K562 (cell line): Measurements from ENCODE around the gene DNAJB14. TPM values are rescaled to one million over a fixed set of nuclear protein-coding genes. Genes with fewer than 3 reads are reported as not detected.

ENCODE experiments used
- BACH1 ChIP-seq: fragments of 200-800 bp; sonication (Bioruptor generic); IDR thresholded peaks from 2 replicates; pipeline ENCODE4 v1.6.1; 2016; ENCODE audit warnings: missing genetic modification characterization, missing compliant biosample characterization
- CCNT2 ChIP-seq: IDR thresholded peaks from 2 replicates; pipeline ENCODE4 v1.6.1; 2011; ENCODE audit warnings: borderline replicate concordance, low read depth, mild to moderate bottlenecking, moderate library complexity, mixed read lengths, low read length; ENCODE audit not compliant: insufficient read length; ENCODE audit errors: extremely low read depth
- CHAMP1 ChIP-seq: fragments of 450-650 bp; IDR thresholded peaks from 2 replicates; pipeline ENCODE4 v1.6.1; 2016; ENCODE audit warnings: mild to moderate bottlenecking
- GTF2A2 ChIP-seq: IDR thresholded peaks from 2 replicates; pipeline ENCODE4 v1.6.1; 2016; ENCODE audit warnings: mild to moderate bottlenecking, missing genetic modification characterization, missing compliant biosample characterization
- HSF4 ChIP-seq: fragments of 250-450 bp; sonication (Bioruptor Pico); IDR thresholded peaks from 2 replicates; pipeline ENCODE4 v2.1.2; 2022; ENCODE audit warnings: mild to moderate bottlenecking, moderate library complexity, borderline replicate concordance
- MED1 ChIP-seq: sonication (generic); formaldehyde crosslinking; IDR thresholded peaks from 2 replicates; pipeline ENCODE4 v1.8.1; 2023; ENCODE audit warnings: missing genetic modification reagents, borderline replicate concordance
- MYNN ChIP-seq, 2 experiments: sonication (generic); formaldehyde crosslinking in 1 of 2; IDR thresholded peaks; 2 replicates each; pipeline versions ENCODE4 v1.5.0 to v1.6.1; 2016 to 2020; ENCODE audit warnings: antibody characterized with exemption in 1 of 2, missing genetic modification reagents in 1 of 2
- NELFE ChIP-seq: IDR thresholded peaks from 2 replicates; pipeline ENCODE4 v1.6.1; 2011; ENCODE audit warnings: mild to moderate bottlenecking; ENCODE audit not compliant: insufficient read depth, insufficient read length
- PHB ChIP-seq: fragments of 250-450 bp; sonication (Bioruptor Pico); IDR thresholded peaks from 2 replicates; pipeline ENCODE4 v1.5.0; 2021
- PML ChIP-seq: IDR thresholded peaks from 2 replicates; pipeline ENCODE4 v1.6.1; 2012; ENCODE audit warnings: low read length, inconsistent platforms
- PURB ChIP-seq: sonication (generic); formaldehyde crosslinking; IDR thresholded peaks from 2 replicates; pipeline ENCODE4 v1.9.0; 2021; ENCODE audit warnings: low read depth, mild to moderate bottlenecking, missing genetic modification reagents
- RNF2 ChIP-seq: sonication (generic); IDR thresholded peaks from 2 replicates; pipeline ENCODE4 v1.6.1; 2016
- SNIP1 ChIP-seq: fragments of 450-650 bp; IDR thresholded peaks from 2 replicates; pipeline ENCODE4 v1.7.1; 2017; ENCODE audit warnings: low read depth, mild to moderate bottlenecking
- SP2 ChIP-seq: IDR thresholded peaks from 2 replicates; pipeline ENCODE4 v1.6.1; 2011; ENCODE audit warnings: mild to moderate bottlenecking, low read depth, low read length, moderate library complexity; ENCODE audit not compliant: poor library complexity, severe bottlenecking; ENCODE audit errors: extremely low read depth
- SREBF1 ChIP-seq: fragments of 150-350 bp; IDR thresholded peaks from 2 replicates; pipeline ENCODE4 v1.6.1; 2014; ENCODE audit warnings: antibody characterized with exemption, low read depth, low read length, borderline replicate concordance
- ZBTB1 ChIP-seq: sonication (generic); formaldehyde crosslinking; IDR thresholded peaks from 2 replicates; pipeline ENCODE4 v1.8.1; 2023; ENCODE audit warnings: missing genetic modification reagents, low read depth, mild to moderate bottlenecking, borderline replicate concordance
- ZBTB7A ChIP-seq: IDR thresholded peaks from 2 replicates; pipeline ENCODE4 v1.6.1; 2011; ENCODE audit warnings: low read depth, mild to moderate bottlenecking, low read length, moderate library complexity, borderline replicate concordance; ENCODE audit not compliant: control insufficient read depth
- ZFP91 ChIP-seq: sonication (generic); formaldehyde crosslinking; IDR thresholded peaks from 2 replicates; pipeline ENCODE4 v1.8.0; 2022; ENCODE audit warnings: mild to moderate bottlenecking, missing genetic modification reagents
- ZNF263 ChIP-seq: sonication (generic); formaldehyde crosslinking; IDR thresholded peaks from 2 replicates; pipeline ENCODE4 v1.8.0; 2022; ENCODE audit warnings: mild to moderate bottlenecking, missing genetic modification reagents, borderline replicate concordance
- polyA plus RNA-seq, 8 experiments: library from polyadenylated mRNA; depleted of rRNA in 4 of 8; stranded (reverse) in 5 of 8; unstranded in 3 of 8; fragments of >200 nt; fragmentation: Nextera tagmentation in 2 of 8; fragmentation: Illumina TruSeq in 1 of 8; extraction: Ambion mirVana in 2 of 8; extraction: Trizol in 1 of 8; gene quantifications; 2 replicates each; pipeline versions ENCODE4 v1.2.1 to v1.2.3, GENCODE V29; 2011 to 2014; ENCODE audit warnings: inconsistent platforms in 1 of 8, missing spikeins in 1 of 8
- total RNA-seq, 7 experiments: library from RNA; depleted of rRNA in 6 of 7; stranded (reverse); fragments of >200 nt in 6 of 7; fragmentation: Illumina TruSeq in 2 of 7; extraction: Trizol in 2 of 7; gene quantifications; 2 replicates each; pipeline versions ENCODE4 v1.2.1 to v1.2.3, GENCODE V29; 2011 to 2021; ENCODE audit warnings: low replicate concordance in 1 of 7
- TF ChIP-seq, protein P1 (sequence below): fragments of 450-650 bp; formaldehyde crosslinking; IDR thresholded peaks from 2 replicates; pipeline ENCODE4 v1.4.0; 2022; ENCODE audit warnings: mild to moderate bottlenecking, moderate library complexity
- TF ChIP-seq, protein P2 (sequence below): fragments of 450-650 bp; IDR thresholded peaks from 2 replicates; pipeline ENCODE4 v1.6.1; 2016; ENCODE audit warnings: missing biosample characterization, missing genetic modification characterization

DNAJB14 gene
- total and polyA plus RNA-seq, 9 of the 15 experiments (the other 6 are each of a cell fraction or from before 2014, with no cell fraction given), result 5.5 to 28.0 (median 12.7) TPM

GRCh38 chr4:99949999-99950912, 3.8 kb upstream of the DNAJB14 start, which contains the start of gene H2AZ1 (continued):
- peak; percentile 97 for TF ChIP-seq PML
- 0 out of 2 replicates have a peak, but pooled peaks have one; percentile 16 for TF ChIP-seq ZFP91 (CRISPR knock-in tag)
- peak; percentile 68 for TF ChIP-seq CHAMP1
- peak; percentile 63 for TF ChIP-seq SP2
- TF ChIP-seq MYNN (IDR thresholded peaks at IDR 0.05), result peak; percentile 50; the same call in 1 of the 2 replicates
- no peak for TF ChIP-seq MYNN (CRISPR knock-in tag; IDR thresholded peaks at IDR 0.05)
- TF ChIP-seq CCNT2, result peak; percentile 40
- TF ChIP-seq RNF2, result peak; percentile 15; the same call in 1 of the 2 replicates
- TF ChIP-seq, protein P1, sequence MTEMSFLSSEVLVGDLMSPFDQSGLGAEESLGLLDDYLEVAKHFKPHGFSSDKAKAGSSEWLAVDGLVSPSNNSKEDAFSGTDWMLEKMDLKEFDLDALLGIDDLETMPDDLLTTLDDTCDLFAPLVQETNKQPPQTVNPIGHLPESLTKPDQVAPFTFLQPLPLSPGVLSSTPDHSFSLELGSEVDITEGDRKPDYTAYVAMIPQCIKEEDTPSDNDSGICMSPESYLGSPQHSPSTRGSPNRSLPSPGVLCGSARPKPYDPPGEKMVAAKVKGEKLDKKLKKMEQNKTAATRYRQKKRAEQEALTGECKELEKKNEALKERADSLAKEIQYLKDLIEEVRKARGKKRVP, result no peak
- TF ChIP-seq BACH1 (tag), result no peak
- TF ChIP-seq HSF4 (CRISPR knock-in tag), result no peak
- TF ChIP-seq, protein P2, sequence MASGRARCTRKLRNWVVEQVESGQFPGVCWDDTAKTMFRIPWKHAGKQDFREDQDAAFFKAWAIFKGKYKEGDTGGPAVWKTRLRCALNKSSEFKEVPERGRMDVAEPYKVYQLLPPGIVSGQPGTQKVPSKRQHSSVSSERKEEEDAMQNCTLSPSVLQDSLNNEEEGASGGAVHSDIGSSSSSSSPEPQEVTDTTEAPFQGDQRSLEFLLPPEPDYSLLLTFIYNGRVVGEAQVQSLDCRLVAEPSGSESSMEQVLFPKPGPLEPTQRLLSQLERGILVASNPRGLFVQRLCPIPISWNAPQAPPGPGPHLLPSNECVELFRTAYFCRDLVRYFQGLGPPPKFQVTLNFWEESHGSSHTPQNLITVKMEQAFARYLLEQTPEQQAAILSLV (tag), result no peak
- no peak for TF ChIP-seq SREBF1
- TF ChIP-seq MED1 (CRISPR knock-in tag), result no peak
- TF ChIP-seq PHB (CRISPR knock-in tag), result 0 out of 2 replicates have a peak, but pooled peaks have one; percentile 77
- 0 out of 2 replicates have a peak, but pooled peaks have one; percentile 42 for TF ChIP-seq SNIP1
- TF ChIP-seq ZBTB7A, result peak; percentile 44; the same call in 1 of the 2 replicates
- no peak for TF ChIP-seq PURB (CRISPR knock-in tag)
- peak; percentile 35 for TF ChIP-seq ZNF263 (CRISPR knock-in tag)
- 0 out of 2 replicates have a peak, but pooled peaks have one; percentile 34 for TF ChIP-seq ZBTB1
- TF ChIP-seq NELFE, result peak; percentile 96
- peak; percentile 92 for TF ChIP-seq GTF2A2
